ENCODE results near the gene HASPIN.

Gene HASPIN

DNA sequence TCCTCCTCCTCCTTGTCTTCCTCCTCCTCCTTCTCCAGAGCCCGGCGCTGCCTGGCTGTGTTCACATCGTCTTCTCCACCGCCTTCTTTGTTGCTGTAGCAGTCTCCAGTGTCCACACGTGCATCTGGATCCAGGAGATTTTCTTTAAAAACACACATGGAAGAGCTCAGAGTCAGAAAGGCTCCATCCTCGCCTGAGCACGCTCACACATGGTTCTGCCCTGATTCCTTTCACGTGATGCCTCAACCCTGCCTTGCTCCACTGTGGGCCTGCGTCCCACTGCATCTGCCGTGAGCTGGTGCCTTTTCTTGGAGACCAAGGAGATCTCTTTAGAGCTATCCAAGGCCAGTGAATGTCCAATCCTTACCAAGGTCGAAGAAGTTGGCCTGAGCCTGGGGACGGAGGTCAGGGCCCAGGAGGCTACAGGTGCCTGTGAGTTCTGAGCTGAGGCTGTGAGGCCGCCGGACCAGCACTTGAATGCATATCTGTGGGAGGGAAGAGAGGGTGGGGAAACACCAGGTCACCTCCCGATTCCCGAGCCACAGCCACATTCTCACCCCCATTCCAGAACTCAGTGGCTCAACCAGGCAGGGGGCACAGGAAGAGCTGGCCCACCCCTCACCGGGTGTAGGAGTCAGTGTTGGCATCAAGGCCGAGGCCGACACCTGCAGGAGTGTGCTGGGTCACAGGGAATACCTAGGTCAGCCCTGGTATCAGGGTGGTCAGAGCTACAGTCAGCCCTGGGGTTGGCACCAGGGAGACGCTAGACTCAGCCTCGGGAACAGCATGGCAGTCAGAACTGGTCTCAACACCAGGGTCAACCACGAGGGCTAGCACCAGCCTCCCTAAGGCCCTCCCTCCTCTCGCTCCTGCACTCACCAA, 37.6 kb downstream of the HASPIN start:
- in situ Hi-C loops (cut with HindIII; ENCODE audit: low sequenced_read_pairs) = loop anchor here (10.0 kb wide), 1 partner anchor 66 kb away; the partner anchor contains the start of gene P2RX5

DNA sequence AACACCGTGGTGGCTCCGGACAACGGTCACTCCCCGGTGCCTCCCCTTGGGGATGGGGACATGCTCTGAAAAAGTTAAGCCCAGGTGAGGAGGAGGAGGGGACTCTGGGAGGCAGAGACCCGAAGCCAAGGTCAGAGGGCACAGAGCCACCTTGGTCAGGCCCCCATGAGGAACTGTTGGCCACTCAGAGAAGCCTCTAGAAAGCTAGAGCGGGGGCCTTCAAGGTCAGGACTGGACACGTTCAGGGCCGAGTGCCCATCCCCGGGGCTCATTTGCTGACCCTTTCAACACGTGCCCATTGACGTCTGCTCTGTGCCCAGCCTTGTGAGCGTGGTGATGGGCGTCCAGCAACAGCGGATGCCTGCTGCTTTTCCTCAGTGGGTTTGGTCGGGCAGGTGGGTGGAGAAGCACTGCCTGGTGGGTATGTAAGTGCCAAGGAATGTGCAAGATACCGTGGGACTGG, 38.2 kb downstream of the HASPIN start:
- in situ Hi-C loops (cut with HindIII; ENCODE audit: low sequenced_read_pairs) = loop anchor here (10.0 kb wide), 1 partner anchor 67 kb away; the partner anchor contains the start of gene P2RX5

DNA sequence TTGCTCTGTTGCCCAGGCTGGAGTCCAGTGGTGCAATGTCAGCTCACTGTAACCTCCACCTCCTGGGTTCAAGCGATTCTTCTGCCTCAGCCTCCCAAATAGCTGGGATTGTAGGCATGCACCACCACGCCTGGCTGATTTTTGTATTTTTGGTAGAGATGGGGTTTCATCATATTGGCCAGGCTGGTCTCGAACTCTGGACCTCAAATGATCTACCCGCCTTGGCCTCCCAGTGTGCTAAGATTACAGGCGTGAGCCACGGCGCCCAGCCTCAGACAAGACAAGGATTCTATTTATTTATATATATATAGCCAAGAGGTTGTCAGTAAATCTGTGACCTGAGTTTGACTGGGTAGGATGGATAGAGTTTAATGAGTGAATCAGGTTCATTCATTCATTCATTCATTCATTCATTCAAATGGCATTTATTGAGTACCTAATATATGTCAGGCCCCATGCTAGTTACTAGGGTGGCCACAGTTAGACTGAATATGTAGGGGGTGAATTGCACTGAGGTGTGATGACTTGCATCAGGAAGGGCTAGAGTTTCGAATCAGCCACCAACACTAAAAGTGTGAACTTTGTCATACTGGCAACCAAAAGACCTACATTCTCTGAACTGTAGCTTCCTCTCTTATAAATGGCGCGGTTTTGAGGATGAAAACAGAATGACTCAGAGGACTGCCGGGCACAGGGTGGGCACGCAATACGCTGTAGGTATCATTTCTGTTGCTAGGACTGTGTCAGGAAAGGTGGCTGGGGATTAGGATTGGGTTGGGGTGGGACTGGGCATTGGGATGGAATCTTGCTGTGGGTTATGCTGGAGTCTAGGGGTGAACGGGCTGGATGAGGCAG, 39.4 kb downstream of the HASPIN start:
- in situ Hi-C loops (cut with HindIII; ENCODE audit: low sequenced_read_pairs) = loop anchor here (10.0 kb wide), 1 partner anchor 68 kb away; the partner anchor contains the start of gene P2RX5

DNA sequence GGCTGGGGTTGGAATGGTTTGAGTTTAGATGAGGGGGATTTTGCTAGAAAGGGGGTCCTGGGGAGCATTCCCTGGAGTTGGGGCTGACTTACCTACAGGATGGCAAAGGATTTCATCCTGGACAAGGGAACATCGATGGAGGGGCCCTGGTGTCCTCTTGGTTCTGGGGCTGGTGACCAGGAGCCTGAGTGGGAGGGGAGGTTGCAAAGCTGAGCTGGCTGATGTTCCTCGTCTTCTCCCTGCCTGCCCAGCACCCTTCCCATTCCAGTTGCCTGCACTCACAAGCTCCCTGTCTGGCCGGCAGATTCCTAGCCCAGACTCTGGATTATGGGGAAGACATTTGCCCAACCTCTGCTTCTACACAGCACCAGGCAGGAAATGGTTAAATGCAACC, 40.1 kb downstream of the HASPIN start:
- in situ Hi-C loops (cut with HindIII; ENCODE audit: low sequenced_read_pairs) = loop anchor here (10.0 kb wide), 1 partner anchor 69 kb away; the partner anchor contains the start of gene P2RX5

DNA sequence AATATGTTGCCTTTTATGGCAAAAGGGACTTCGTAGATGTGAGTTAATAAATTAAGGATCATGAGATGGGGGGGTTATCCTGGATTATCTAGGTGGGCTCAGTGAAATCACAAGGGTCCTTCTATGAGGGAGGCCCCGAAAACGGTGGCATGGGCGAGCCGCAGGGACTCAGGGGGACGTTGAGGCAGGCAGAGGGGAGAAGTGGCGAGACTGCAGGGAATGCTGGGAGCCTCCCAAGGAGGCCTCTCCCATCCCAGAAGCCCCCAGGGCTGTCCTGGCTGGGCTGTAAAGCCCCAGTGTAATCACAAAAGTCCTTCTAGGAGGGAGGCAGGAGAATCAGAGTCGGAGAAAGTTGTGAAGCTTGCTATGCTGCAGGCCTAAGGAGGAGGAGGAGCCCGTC, 42.3 kb downstream of the HASPIN start:
- in situ Hi-C loops (cut with HindIII; ENCODE audit: low sequenced_read_pairs) = loop anchor here (5.0 to 10.0 kb wide), 2 partner anchors 71 to 86 kb away; partner anchors contain the start of gene P2RX5

- in situ Hi-C loops (cut with HindIII; ENCODE audit: low sequenced_read_pairs) = loop anchor here (5.0 to 10.0 kb wide), 2 partner anchors 72 to 86 kb away; partner anchors contain the start of gene P2RX5
These were observed 43.1 kb downstream of the HASPIN start for GRCh38 chr17:3766779-3767178.

GRCh38 chr17:3768341-3768740, 44.6 kb downstream of the HASPIN start:
- in situ Hi-C loops (cut with HindIII; ENCODE audit: low sequenced_read_pairs) = loop anchor here (5.0 to 10.0 kb wide), 2 partner anchors 74 to 84 kb away; partner anchors contain the start of gene P2RX5

DNA sequence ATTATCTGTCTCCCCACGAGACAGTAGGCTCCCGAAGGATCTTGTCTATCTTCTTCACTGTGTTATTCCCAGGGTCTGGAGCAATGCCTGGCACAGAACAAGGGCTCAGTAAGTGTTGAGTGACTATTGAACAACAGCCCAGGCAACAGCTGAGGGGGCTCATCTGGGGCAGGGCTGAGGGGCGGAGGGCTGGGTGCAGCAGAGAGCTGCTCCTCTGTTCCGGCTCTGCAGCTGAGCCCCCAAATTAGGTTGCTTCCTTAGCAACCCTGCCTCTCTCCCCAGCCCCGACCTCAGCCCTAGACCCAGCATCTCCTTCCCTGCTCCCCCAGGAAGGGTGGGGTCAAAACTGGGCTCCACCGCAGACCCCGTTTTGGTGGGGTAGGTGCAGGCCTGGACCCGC, 45.1 kb downstream of the HASPIN start:
- in situ Hi-C loops (cut with HindIII; ENCODE audit: low sequenced_read_pairs) = loop anchor here (5.0 to 10.0 kb wide), 2 partner anchors 74 to 84 kb away; partner anchors contain the start of gene P2RX5

GRCh38 chr17:3770466-3770865, 46.8 kb downstream of the HASPIN start:
- in situ Hi-C loops (cut with HindIII; ENCODE audit: low sequenced_read_pairs) = no loop called here

- in situ Hi-C loops (cut with HindIII; ENCODE audit: low sequenced_read_pairs) = no loop called here
These were observed 47.4 kb downstream of the HASPIN start for GRCh38 chr17:3771140-3771539.

DNA sequence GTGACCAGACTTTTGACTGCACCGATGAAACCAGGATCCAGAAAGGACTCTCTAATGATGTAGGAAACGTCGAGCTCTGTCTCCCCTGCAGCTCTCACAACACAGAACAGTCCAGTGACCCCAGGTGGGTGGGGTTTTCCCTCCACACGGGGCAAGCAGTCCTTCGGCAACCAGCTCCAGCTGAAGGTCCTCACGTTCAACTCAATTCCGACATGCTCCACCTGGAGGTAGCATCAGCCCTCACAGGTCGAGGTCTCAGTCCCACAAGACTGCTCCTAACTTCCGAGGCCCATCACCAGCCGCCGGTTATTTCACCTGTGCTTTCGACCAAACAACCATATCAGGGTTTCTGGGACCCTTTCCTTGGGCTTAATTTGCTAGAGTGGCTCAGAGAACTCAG, 49.1 kb downstream of the HASPIN start:
- in situ Hi-C loops (cut with HindIII; ENCODE audit: low sequenced_read_pairs) = no loop called here

- in situ Hi-C loops (cut with HindIII; ENCODE audit: low sequenced_read_pairs) = no loop called here
These were observed 49.8 kb downstream of the HASPIN start for GRCh38 chr17:3773511-3773910.

- in situ Hi-C loops (cut with HindIII; ENCODE audit: low sequenced_read_pairs) = no loop called here
These were observed 50.3 kb downstream of the HASPIN start for GRCh38 chr17:3773966-3774365.

All from endothelial cell of hepatic sinusoid (primary cell).